K562 (cell line): ENCODE measurements around the gene FUT6. TPM values are rescaled to one million over a fixed set of nuclear protein-coding genes. Genes with fewer than 3 reads are reported as not detected.
A peak's percentile ranks its signal among the peaks of the same experiment; 100 is the strongest.

Experiments used
- BHLHE40 ChIP-seq: IDR thresholded peaks from 2 replicates; pipeline ENCODE4 v1.6.1; 2011; ENCODE audit warnings: low read length, improper control_type of control experiment
- MGA ChIP-seq: fragments of 450-650 bp; IDR thresholded peaks from 2 replicates; pipeline ENCODE4 v1.6.1; 2016; ENCODE audit warnings: mild to moderate bottlenecking, moderate library complexity
- MNT ChIP-seq, 2 experiments: fragments of 450-650 bp; conservative IDR thresholded peaks; 2 replicates each; pipeline ENCODE4 v1.6.1; 2017; ENCODE audit warnings: mild to moderate bottlenecking in 2 of 2, moderate library complexity in 2 of 2
- PKNOX1 ChIP-seq: fragments of 450-650 bp; IDR thresholded peaks from 2 replicates; pipeline ENCODE4 v1.6.1; 2016
- POLR3G ChIP-seq: IDR thresholded peaks from 2 replicates; pipeline ENCODE4 v1.6.1; 2011; ENCODE audit not compliant: insufficient read length, insufficient replicate concordance; ENCODE audit errors: extremely low read depth
- SMARCB1 ChIP-seq: IDR thresholded peaks from 2 replicates; pipeline ENCODE4 v1.6.1; 2011; ENCODE audit warnings: improper control_type of control experiment, low read depth; ENCODE audit not compliant: insufficient read length
- ZBTB2 ChIP-seq: fragments of 450-650 bp; IDR thresholded peaks from 2 replicates; pipeline ENCODE4 v1.6.1; 2016; ENCODE audit warnings: antibody characterized with exemption
- polyA plus RNA-seq, 8 experiments: library from polyadenylated mRNA; depleted of rRNA in 4 of 8; stranded (reverse) in 5 of 8; unstranded in 3 of 8; fragments of >200 nt; fragmentation: Nextera tagmentation in 2 of 8; fragmentation: Illumina TruSeq in 1 of 8; extraction: Ambion mirVana in 2 of 8; extraction: Trizol in 1 of 8; gene quantifications; 2 replicates each; pipeline versions ENCODE4 v1.2.1 to v1.2.3, GENCODE V29; 2011 to 2014; ENCODE audit warnings: inconsistent platforms in 1 of 8, missing spikeins in 1 of 8
- total RNA-seq, 7 experiments: library from RNA; depleted of rRNA in 6 of 7; stranded (reverse); fragments of >200 nt in 6 of 7; fragmentation: Illumina TruSeq in 2 of 7; extraction: Trizol in 2 of 7; gene quantifications; 2 replicates each; pipeline versions ENCODE4 v1.2.1 to v1.2.3, GENCODE V29; 2011 to 2021; ENCODE audit warnings: low replicate concordance in 1 of 7

FUT6 gene
- total and polyA plus RNA-seq, 9 of the 15 experiments (the other 6 are each of a cell fraction or from before 2014, with no cell fraction given) = 0.04 TPM; not detected in 8

- TF ChIP-seq PKNOX1 (peak; percentile 85), POLR3G (no peak), MNT (conservative IDR thresholded peaks at IDR 0.05) (peak; percentile 83 to 87), MGA (peak; percentile 41; the same call in 1 of the 2 replicates), ZBTB2 (0 out of 2 replicates have a peak, but pooled peaks have one; percentile 27), SMARCB1 (no peak), BHLHE40 (0 out of 2 replicates have a peak, but pooled peaks have one; percentile 10)
Observed at GRCh38 chr19:5801796-5802619, 37.5 kb downstream of the FUT6 start (continued).
